ENCODE results near the gene WNT9B. TPM values are rescaled to one million over a fixed set of nuclear protein-coding genes. Genes with fewer than 3 reads are reported as not detected.

Gene WNT9B
- total and polyA plus RNA-seq, 2 of the 13 experiments (the other 11 are each of a cell fraction or from before 2014, with no cell fraction given): not detected

GRCh38 chr17:46869975-46870803 is 18.8 kb downstream of the WNT9B start (continued):
- TF ChIP-seq ZNF616 (CRISPR knock-in tag; IDR thresholded peaks at IDR 0.05; ENCODE audit: low read depth) (no peak), JARID2 (CRISPR knock-in tag; IDR thresholded peaks at IDR 0.05; ENCODE audit: insufficient replicate concordance) (no peak), HOXD1 (CRISPR knock-in tag; IDR thresholded peaks at IDR 0.05) (no peak), ZNF33B (CRISPR knock-in tag; IDR thresholded peaks at IDR 0.05) (0 out of 2 replicates have a peak, but pooled peaks have one; percentile 53), CTCF (CRISPR knock-in tag; IDR thresholded peaks at IDR 0.05) (peak; percentile 14; the same call in 1 of the 2 replicates), SRY (CRISPR knock-in tag; IDR thresholded peaks at IDR 0.05) (no peak), ZNF605 (CRISPR knock-in tag; IDR thresholded peaks at IDR 0.05) (peak; percentile 31; the same call in 1 of the 2 replicates), ZMYM3 (CRISPR knock-in tag; IDR thresholded peaks at IDR 0.05) (no peak; the same call in 1 of the 2 replicates), RAD21 (CRISPR knock-in tag; IDR thresholded peaks at IDR 0.05) (no peak), ZNF275 (CRISPR knock-in tag; IDR thresholded peaks at IDR 0.05; ENCODE audit: borderline replicate concordance) (no peak), EED (CRISPR knock-in tag; IDR thresholded peaks at IDR 0.05) (no peak), ZNF792 (CRISPR knock-in tag; IDR thresholded peaks at IDR 0.05) (no peak; the same call in 1 of the 2 replicates), ELF3 (CRISPR knock-in tag; IDR thresholded peaks at IDR 0.05) (peak; percentile 41; the same call in 1 of the 2 replicates)
- TF ChIP-seq, protein P1, sequence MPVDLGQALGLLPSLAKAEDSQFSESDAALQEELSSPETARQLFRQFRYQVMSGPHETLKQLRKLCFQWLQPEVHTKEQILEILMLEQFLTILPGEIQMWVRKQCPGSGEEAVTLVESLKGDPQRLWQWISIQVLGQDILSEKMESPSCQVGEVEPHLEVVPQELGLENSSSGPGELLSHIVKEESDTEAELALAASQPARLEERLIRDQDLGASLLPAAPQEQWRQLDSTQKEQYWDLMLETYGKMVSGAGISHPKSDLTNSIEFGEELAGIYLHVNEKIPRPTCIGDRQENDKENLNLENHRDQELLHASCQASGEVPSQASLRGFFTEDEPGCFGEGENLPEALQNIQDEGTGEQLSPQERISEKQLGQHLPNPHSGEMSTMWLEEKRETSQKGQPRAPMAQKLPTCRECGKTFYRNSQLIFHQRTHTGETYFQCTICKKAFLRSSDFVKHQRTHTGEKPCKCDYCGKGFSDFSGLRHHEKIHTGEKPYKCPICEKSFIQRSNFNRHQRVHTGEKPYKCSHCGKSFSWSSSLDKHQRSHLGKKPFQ (CRISPR knock-in tag; IDR thresholded peaks at IDR 0.05; ENCODE audit: insufficient replicate concordance): peak; percentile 74
- TF ChIP-seq, protein P2, sequence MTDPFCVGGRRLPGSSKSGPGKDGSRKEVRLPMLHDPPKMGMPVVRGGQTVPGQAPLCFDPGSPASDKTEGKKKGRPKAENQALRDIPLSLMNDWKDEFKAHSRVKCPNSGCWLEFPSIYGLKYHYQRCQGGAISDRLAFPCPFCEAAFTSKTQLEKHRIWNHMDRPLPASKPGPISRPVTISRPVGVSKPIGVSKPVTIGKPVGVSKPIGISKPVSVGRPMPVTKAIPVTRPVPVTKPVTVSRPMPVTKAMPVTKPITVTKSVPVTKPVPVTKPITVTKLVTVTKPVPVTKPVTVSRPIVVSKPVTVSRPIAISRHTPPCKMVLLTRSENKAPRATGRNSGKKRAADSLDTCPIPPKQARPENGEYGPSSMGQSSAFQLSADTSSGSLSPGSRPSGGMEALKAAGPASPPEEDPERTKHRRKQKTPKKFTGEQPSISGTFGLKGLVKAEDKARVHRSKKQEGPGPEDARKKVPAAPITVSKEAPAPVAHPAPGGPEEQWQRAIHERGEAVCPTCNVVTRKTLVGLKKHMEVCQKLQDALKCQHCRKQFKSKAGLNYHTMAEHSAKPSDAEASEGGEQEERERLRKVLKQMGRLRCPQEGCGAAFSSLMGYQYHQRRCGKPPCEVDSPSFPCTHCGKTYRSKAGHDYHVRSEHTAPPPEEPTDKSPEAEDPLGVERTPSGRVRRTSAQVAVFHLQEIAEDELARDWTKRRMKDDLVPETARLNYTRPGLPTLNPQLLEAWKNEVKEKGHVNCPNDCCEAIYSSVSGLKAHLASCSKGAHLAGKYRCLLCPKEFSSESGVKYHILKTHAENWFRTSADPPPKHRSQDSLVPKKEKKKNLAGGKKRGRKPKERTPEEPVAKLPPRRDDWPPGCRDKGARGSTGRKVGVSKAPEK (CRISPR knock-in tag; IDR thresholded peaks at IDR 0.05; ENCODE audit: borderline replicate concordance): no peak
- TF ChIP-seq, protein P3, sequence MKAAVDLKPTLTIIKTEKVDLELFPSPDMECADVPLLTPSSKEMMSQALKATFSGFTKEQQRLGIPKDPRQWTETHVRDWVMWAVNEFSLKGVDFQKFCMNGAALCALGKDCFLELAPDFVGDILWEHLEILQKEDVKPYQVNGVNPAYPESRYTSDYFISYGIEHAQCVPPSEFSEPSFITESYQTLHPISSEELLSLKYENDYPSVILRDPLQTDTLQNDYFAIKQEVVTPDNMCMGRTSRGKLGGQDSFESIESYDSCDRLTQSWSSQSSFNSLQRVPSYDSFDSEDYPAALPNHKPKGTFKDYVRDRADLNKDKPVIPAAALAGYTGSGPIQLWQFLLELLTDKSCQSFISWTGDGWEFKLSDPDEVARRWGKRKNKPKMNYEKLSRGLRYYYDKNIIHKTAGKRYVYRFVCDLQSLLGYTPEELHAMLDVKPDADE (CRISPR knock-in tag; IDR thresholded peaks at IDR 0.05): no peak
- TF ChIP-seq, protein P4, sequence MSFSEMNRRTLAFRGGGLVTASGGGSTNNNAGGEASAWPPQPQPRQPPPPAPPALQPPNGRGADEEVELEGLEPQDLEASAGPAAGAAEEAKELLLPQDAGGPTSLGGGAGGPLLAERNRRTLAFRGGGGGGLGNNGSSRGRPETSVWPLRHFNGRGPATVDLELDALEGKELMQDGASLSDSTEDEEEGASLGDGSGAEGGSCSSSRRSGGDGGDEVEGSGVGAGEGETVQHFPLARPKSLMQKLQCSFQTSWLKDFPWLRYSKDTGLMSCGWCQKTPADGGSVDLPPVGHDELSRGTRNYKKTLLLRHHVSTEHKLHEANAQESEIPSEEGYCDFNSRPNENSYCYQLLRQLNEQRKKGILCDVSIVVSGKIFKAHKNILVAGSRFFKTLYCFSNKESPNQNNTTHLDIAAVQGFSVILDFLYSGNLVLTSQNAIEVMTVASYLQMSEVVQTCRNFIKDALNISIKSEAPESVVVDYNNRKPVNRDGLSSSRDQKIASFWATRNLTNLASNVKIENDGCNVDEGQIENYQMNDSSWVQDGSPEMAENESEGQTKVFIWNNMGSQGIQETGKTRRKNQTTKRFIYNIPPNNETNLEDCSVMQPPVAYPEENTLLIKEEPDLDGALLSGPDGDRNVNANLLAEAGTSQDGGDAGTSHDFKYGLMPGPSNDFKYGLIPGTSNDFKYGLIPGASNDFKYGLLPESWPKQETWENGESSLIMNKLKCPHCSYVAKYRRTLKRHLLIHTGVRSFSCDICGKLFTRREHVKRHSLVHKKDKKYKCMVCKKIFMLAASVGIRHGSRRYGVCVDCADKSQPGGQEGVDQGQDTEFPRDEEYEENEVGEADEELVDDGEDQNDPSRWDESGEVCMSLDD (CRISPR knock-in tag; IDR thresholded peaks at IDR 0.05; ENCODE audit: borderline replicate concordance): no peak
